ENCODE data around the gene DYNLT1.

The DYNLT1 gene

DNA sequence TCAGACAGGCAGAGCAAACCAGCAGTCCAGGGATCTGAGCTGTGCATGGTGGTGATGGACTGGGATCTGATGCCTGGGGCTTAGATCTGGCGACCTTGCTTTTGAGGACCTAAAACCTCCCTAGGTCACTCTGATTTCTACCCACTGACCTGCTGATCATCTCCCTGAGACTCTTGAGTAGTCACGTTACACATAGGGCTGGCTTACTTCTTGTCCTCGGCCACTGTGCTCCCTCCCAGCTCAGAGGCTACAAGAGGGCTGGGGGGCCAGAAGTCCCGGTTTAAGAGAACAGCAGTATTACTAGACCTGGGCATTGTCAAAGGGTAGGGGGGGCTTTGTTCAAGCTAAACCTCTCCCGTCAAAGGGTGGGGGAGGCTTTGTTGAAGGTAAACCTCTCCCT is 5.5 kb downstream of the DYNLT1 start:
- TF ChIP-seq HDGF (IDR thresholded peaks at IDR 0.05; ENCODE audit: borderline replicate concordance) = no peak
- no peak for TF ChIP-seq BHLHE40 (IDR thresholded peaks at IDR 0.05; ENCODE audit: borderline replicate concordance)
- no peak for TF ChIP-seq TARDBP (IDR thresholded peaks at IDR 0.05)
- no peak for TF ChIP-seq SP1 (IDR thresholded peaks at IDR 0.05)
- no peak for TF ChIP-seq FOXM1 (IDR thresholded peaks at IDR 0.05; ENCODE audit: borderline replicate concordance)
- TF ChIP-seq LEF1 (IDR thresholded peaks at IDR 0.05; ENCODE audit: borderline replicate concordance) = no peak
- no peak for TF ChIP-seq FOXK2 (IDR thresholded peaks at IDR 0.05)
- no peak for TF ChIP-seq FOXA1 (IDR thresholded peaks at IDR 0.05)
- TF ChIP-seq ARNT (IDR thresholded peaks at IDR 0.05) = no peak
- TF ChIP-seq ELF4 (IDR thresholded peaks at IDR 0.05) = no peak
- no peak for TF ChIP-seq CTBP1 (IDR thresholded peaks at IDR 0.05; ENCODE audit: borderline replicate concordance)
- TF ChIP-seq ZNF384 (IDR thresholded peaks at IDR 0.05) = no peak
- no peak for TF ChIP-seq L3MBTL2 (conservative IDR thresholded peaks at IDR 0.05)
- TF ChIP-seq, protein P1, sequence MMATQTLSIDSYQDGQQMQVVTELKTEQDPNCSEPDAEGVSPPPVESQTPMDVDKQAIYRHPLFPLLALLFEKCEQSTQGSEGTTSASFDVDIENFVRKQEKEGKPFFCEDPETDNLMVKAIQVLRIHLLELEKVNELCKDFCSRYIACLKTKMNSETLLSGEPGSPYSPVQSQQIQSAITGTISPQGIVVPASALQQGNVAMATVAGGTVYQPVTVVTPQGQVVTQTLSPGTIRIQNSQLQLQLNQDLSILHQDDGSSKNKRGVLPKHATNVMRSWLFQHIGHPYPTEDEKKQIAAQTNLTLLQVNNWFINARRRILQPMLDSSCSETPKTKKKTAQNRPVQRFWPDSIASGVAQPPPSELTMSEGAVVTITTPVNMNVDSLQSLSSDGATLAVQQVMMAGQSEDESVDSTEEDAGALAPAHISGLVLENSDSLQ (IDR thresholded peaks at IDR 0.05) = no peak
- no peak for TF ChIP-seq SUZ12 (IDR thresholded peaks at IDR 0.05)
- TF ChIP-seq NFRKB (IDR thresholded peaks at IDR 0.05) = no peak
- no peak for DNase-seq (ENCODE audit: extremely low spot score)
- ChIA-PET CTCF (no interaction called here), POLR2A (no interaction called here)

GRCh38 chr6:158638324-158638854 is 6.2 kb downstream of the DYNLT1 start:
- DNase-seq (ENCODE audit: extremely low spot score) = no peak
- CTCF ChIA-PET = no interaction called here
- POLR2A ChIA-PET = no interaction called here
- TF ChIP-seq ARNT (IDR thresholded peaks at IDR 0.05) (no peak), HDGF (IDR thresholded peaks at IDR 0.05; ENCODE audit: borderline replicate concordance) (no peak), FOXK2 (IDR thresholded peaks at IDR 0.05) (no peak), SUZ12 (IDR thresholded peaks at IDR 0.05) (no peak), ELF4 (IDR thresholded peaks at IDR 0.05) (no peak), FOXA1 (IDR thresholded peaks at IDR 0.05) (no peak), CTBP1 (IDR thresholded peaks at IDR 0.05; ENCODE audit: borderline replicate concordance) (no peak), LEF1 (IDR thresholded peaks at IDR 0.05; ENCODE audit: borderline replicate concordance) (no peak), FOXM1 (IDR thresholded peaks at IDR 0.05; ENCODE audit: borderline replicate concordance) (no peak), NFRKB (IDR thresholded peaks at IDR 0.05) (no peak), TARDBP (IDR thresholded peaks at IDR 0.05) (no peak), BHLHE40 (IDR thresholded peaks at IDR 0.05; ENCODE audit: borderline replicate concordance) (no peak), L3MBTL2 (conservative IDR thresholded peaks at IDR 0.05) (no peak), ZNF384 (IDR thresholded peaks at IDR 0.05) (no peak), SP1 (IDR thresholded peaks at IDR 0.05) (no peak)
- TF ChIP-seq, protein P1 (IDR thresholded peaks at IDR 0.05) = no peak

- DNase-seq (ENCODE audit: extremely low spot score) = no peak
- CTCF ChIA-PET = no interaction called here
- TF ChIP-seq ZNF384 (IDR thresholded peaks at IDR 0.05) (no peak), ELF4 (IDR thresholded peaks at IDR 0.05) (no peak), TARDBP (IDR thresholded peaks at IDR 0.05) (no peak), ARNT (IDR thresholded peaks at IDR 0.05) (no peak), SUZ12 (IDR thresholded peaks at IDR 0.05) (no peak), SP1 (IDR thresholded peaks at IDR 0.05) (no peak), L3MBTL2 (conservative IDR thresholded peaks at IDR 0.05) (no peak), CTBP1 (IDR thresholded peaks at IDR 0.05; ENCODE audit: borderline replicate concordance) (no peak), FOXK2 (IDR thresholded peaks at IDR 0.05) (no peak), LEF1 (IDR thresholded peaks at IDR 0.05; ENCODE audit: borderline replicate concordance) (no peak), NFRKB (IDR thresholded peaks at IDR 0.05) (no peak), FOXM1 (IDR thresholded peaks at IDR 0.05; ENCODE audit: borderline replicate concordance) (no peak)
- POLR2A ChIA-PET = no interaction called here
Measured at GRCh38 chr6:158636778-158637177, 7.8 kb downstream of the DYNLT1 start.

DNA sequence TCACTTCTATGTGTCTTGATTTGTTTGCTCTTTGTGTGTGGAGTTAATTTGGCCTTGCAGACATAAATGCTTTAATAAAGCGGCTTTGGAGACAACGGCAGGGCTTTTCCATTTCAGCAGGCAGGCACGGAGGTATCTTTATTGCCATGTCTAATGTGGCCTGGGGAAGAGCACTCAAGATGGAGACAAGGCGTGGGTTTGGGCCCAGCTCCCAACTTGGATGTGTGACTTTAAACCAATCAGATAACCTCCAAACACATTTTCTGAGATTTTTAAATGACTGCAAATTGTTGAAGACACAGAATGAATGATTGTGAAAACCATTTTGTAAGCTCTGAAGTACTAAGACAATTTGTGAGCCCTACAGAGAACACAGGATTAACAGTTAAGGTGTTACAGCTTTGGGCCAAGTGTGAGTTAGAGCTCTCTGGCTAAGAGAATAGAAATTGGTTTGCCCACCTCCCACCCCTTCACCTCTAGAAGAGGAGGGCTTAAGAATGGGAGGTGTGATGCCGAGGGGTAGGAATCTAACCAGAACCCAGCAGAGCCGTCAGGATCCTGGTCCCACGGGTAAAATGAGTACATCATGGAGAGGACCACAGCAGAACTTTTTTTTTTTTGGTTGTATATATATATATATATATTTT is 9.0 kb downstream of the DYNLT1 start:
- POLR2A ChIA-PET = no interaction called here
- no peak for DNase-seq (ENCODE audit: extremely low spot score)
- TF ChIP-seq HDGF (IDR thresholded peaks at IDR 0.05; ENCODE audit: borderline replicate concordance) (no peak), BHLHE40 (IDR thresholded peaks at IDR 0.05; ENCODE audit: borderline replicate concordance) (no peak), FOXM1 (IDR thresholded peaks at IDR 0.05; ENCODE audit: borderline replicate concordance) (no peak), ARNT (IDR thresholded peaks at IDR 0.05) (no peak), FOXA1 (IDR thresholded peaks at IDR 0.05) (no peak), NFRKB (IDR thresholded peaks at IDR 0.05) (no peak), FOXK2 (IDR thresholded peaks at IDR 0.05) (no peak), ELF4 (IDR thresholded peaks at IDR 0.05) (no peak), CTBP1 (IDR thresholded peaks at IDR 0.05; ENCODE audit: borderline replicate concordance) (no peak), SUZ12 (IDR thresholded peaks at IDR 0.05) (no peak), L3MBTL2 (conservative IDR thresholded peaks at IDR 0.05) (no peak), LEF1 (IDR thresholded peaks at IDR 0.05; ENCODE audit: borderline replicate concordance) (no peak), TARDBP (IDR thresholded peaks at IDR 0.05) (no peak), SP1 (IDR thresholded peaks at IDR 0.05) (no peak), ZNF384 (IDR thresholded peaks at IDR 0.05) (no peak)
- TF ChIP-seq, protein P1 (IDR thresholded peaks at IDR 0.05) = no peak
- CTCF ChIA-PET = no interaction called here

GRCh38 chr6:158634695-158635426 is 9.7 kb downstream of the DYNLT1 start:
- ChIA-PET CTCF (interaction anchor here (0.6 kb wide), 1 partner anchor 25 kb away, joined by 6 read pairs; no protein-coding TSS in a partner anchor), POLR2A (no interaction called here)
- no peak for DNase-seq (ENCODE audit: extremely low spot score)
- no peak for TF ChIP-seq LEF1 (IDR thresholded peaks at IDR 0.05; ENCODE audit: borderline replicate concordance)
- no peak for TF ChIP-seq HDGF (IDR thresholded peaks at IDR 0.05; ENCODE audit: borderline replicate concordance)
- TF ChIP-seq L3MBTL2 (conservative IDR thresholded peaks at IDR 0.05) = no peak
- TF ChIP-seq SUZ12 (IDR thresholded peaks at IDR 0.05) = no peak
- TF ChIP-seq SP1 (IDR thresholded peaks at IDR 0.05) = no peak
- no peak for TF ChIP-seq BHLHE40 (IDR thresholded peaks at IDR 0.05; ENCODE audit: borderline replicate concordance)
- TF ChIP-seq FOXM1 (IDR thresholded peaks at IDR 0.05; ENCODE audit: borderline replicate concordance) = no peak
- TF ChIP-seq FOXK2 (IDR thresholded peaks at IDR 0.05) = no peak
- no peak for TF ChIP-seq ELF4 (IDR thresholded peaks at IDR 0.05)
- TF ChIP-seq, protein P1 (IDR thresholded peaks at IDR 0.05) = no peak
- no peak for TF ChIP-seq NFRKB (IDR thresholded peaks at IDR 0.05)
- no peak for TF ChIP-seq CTBP1 (IDR thresholded peaks at IDR 0.05; ENCODE audit: borderline replicate concordance)
- TF ChIP-seq TARDBP (IDR thresholded peaks at IDR 0.05) = no peak
- no peak for TF ChIP-seq FOXA1 (IDR thresholded peaks at IDR 0.05)
- TF ChIP-seq ARNT (IDR thresholded peaks at IDR 0.05) = no peak
- no peak for TF ChIP-seq ZNF384 (IDR thresholded peaks at IDR 0.05)

Data from HEK293T (cell line).